Mammary epithelial cell (primary cell): Measurements from ENCODE around the gene C3orf38.

Source experiments
- EZH2 ChIP-seq: IDR thresholded peaks from 2 replicates; pipeline ENCODE4 v1.6.1; 2012; ENCODE audit warnings: low read length, inconsistent platforms, borderline replicate concordance
- TF ChIP-seq, protein P1 (sequence below), 2 donors: IDR thresholded peaks in 1 of 2; conservative IDR thresholded peaks in 1 of 2; 2 replicates each; pipeline ENCODE4 v1.5.1; 2011 to 2012; ENCODE audit warnings: inconsistent platforms in 2 of 2, low read length in 2 of 2, mild to moderate bottlenecking in 2 of 2, control low read depth in 1 of 2, low read depth in 1 of 2; ENCODE audit not compliant: insufficient read depth in 1 of 2; ENCODE audit errors: extremely low read depth in 1 of 2

DNA sequence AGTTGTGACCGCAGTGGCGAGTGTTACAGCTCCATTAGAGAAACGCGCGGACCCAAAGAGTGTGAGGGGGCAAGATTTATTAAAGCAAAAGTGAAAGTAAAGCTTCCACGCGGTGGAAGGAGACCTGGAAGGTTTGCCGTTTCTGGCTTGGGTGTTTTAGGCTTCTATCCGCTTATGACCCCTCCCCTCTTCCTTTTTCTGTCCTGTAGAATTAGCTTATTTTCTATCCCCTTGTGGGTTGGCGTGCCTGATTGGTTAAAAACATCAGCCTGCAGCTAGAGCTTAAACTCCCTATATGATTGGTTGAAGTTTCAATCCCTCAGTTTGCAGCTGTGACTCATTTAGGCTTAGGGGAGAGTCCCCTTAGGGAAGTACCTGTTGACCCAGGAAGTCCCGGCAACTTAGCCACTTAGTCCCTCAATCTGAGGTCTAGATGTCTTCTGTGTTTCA lies 39.6 kb downstream of the C3orf38 start:
- TF ChIP-seq, protein P1, sequence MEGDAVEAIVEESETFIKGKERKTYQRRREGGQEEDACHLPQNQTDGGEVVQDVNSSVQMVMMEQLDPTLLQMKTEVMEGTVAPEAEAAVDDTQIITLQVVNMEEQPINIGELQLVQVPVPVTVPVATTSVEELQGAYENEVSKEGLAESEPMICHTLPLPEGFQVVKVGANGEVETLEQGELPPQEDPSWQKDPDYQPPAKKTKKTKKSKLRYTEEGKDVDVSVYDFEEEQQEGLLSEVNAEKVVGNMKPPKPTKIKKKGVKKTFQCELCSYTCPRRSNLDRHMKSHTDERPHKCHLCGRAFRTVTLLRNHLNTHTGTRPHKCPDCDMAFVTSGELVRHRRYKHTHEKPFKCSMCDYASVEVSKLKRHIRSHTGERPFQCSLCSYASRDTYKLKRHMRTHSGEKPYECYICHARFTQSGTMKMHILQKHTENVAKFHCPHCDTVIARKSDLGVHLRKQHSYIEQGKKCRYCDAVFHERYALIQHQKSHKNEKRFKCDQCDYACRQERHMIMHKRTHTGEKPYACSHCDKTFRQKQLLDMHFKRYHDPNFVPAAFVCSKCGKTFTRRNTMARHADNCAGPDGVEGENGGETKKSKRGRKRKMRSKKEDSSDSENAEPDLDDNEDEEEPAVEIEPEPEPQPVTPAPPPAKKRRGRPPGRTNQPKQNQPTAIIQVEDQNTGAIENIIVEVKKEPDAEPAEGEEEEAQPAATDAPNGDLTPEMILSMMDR (conservative IDR thresholded peaks at IDR 0.05 in 1 of 2, IDR thresholded peaks at IDR 0.05 in 1 of 2; ENCODE audit: extremely low read depth in 1 of 2, insufficient read depth in 1 of 2, low read depth in 1 of 2, low read length in 2 of 2): no peak
- no peak for TF ChIP-seq EZH2
